ENCODE data around the gene CLEC2A.
"Not testable (repeated sequence)": the region's sequence is repeated elsewhere in the genome, so short reads cannot be mapped to it uniquely, and the experiment has no call there.

The CLEC2A gene

GRCh38 chr12:9932270-9932669, at the start of gene CLEC2A:
Gene CLEC2A, minus strand, starts transcription at chr12:9932370. Its CDS starts 41 bp downstream, at chr12:9932329.
- Histone ChIP-seq H3K4me1 (ENCODE audit: control insufficient read depth in 1 of 2, insufficient read depth in 2 of 2, low read length in 2 of 2) (no peaks in the 10 kb centered on the region), H3K9me3 (ENCODE audit: control insufficient read depth in 1 of 2, low read length in 2 of 2) (no peaks in the 10 kb centered on the region), H3K9ac (ENCODE audit: low read depth in 1 of 2, low read length in 2 of 2) (no peak within 1 kb of the TSS), H3K36me3 (ENCODE audit: control insufficient read depth in 1 of 2, insufficient read depth in 2 of 2, low read length in 2 of 2) (no peaks in the 10 kb centered on the region), H3K27ac (ENCODE audit: low read depth, low read length) (no peak within 1 kb of the TSS), H3K27me3 (ENCODE audit: control insufficient read depth in 1 of 2, insufficient read depth in 2 of 2, low read length in 2 of 2) (no peaks in the 10 kb centered on the region), H3K4me3 (ENCODE audit: low read depth in 1 of 2, low read length in 2 of 2) (no peak within 1 kb of the TSS)

GRCh38 chr12:9980126-9980525, 48.0 kb upstream of the CLEC2A start:
- Histone ChIP-seq H3K36me3 (ENCODE audit: control insufficient read depth in 1 of 2, insufficient read depth in 2 of 2, low read length in 2 of 2) (no peaks in the 10 kb centered on the region), H3K4me1 (ENCODE audit: control insufficient read depth in 1 of 2, insufficient read depth in 2 of 2, low read length in 2 of 2) (no peaks in the 10 kb centered on the region), H3K27me3 (ENCODE audit: control insufficient read depth in 1 of 2, insufficient read depth in 2 of 2, low read length in 2 of 2) (no peaks in the 10 kb centered on the region)

GRCh38 chr12:9977916-9978315, 45.7 kb upstream of the CLEC2A start:
- Histone ChIP-seq H3K4me3 (ENCODE audit: low read depth in 1 of 2, low read length in 2 of 2) (no peak overlapping the region), H3K9me3 (ENCODE audit: control insufficient read depth in 1 of 2, low read length in 2 of 2) (no peaks in the 10 kb centered on the region), H3K4me1 (ENCODE audit: control insufficient read depth in 1 of 2, insufficient read depth in 2 of 2, low read length in 2 of 2) (no peaks in the 10 kb centered on the region)

More at GRCh38 chr12:9980126-9980525, 48.0 kb upstream of the CLEC2A start:
- H3K9ac ChIP-seq (ENCODE audit: low read depth in 1 of 2, low read length in 2 of 2): no peak overlapping the region
- H3K4me3 ChIP-seq (ENCODE audit: low read depth in 1 of 2, low read length in 2 of 2): no peak overlapping the region
- H3K27ac ChIP-seq (ENCODE audit: low read depth, low read length): no peak overlapping the region
- H3K9me3 ChIP-seq (ENCODE audit: control insufficient read depth in 1 of 2, low read length in 2 of 2): no peaks in the 10 kb centered on the region

GRCh38 chr12:9976626-9977025, 44.5 kb upstream of the CLEC2A start:
- H3K36me3 ChIP-seq (ENCODE audit: control insufficient read depth in 1 of 2, insufficient read depth in 2 of 2, low read length in 2 of 2); H3K4me1 ChIP-seq (ENCODE audit: control insufficient read depth in 1 of 2, insufficient read depth in 2 of 2, low read length in 2 of 2); H3K27ac ChIP-seq (ENCODE audit: low read depth, low read length); H3K27me3 ChIP-seq (ENCODE audit: control insufficient read depth in 1 of 2, insufficient read depth in 2 of 2, low read length in 2 of 2); H3K9ac ChIP-seq (ENCODE audit: low read depth in 1 of 2, low read length in 2 of 2); H3K9me3 ChIP-seq (ENCODE audit: control insufficient read depth in 1 of 2, low read length in 2 of 2); H3K4me3 ChIP-seq (ENCODE audit: low read depth in 1 of 2, low read length in 2 of 2): not testable (repeated sequence)

More at GRCh38 chr12:9977916-9978315, 45.7 kb upstream of the CLEC2A start:
- no peak overlapping the region for H3K9ac ChIP-seq (ENCODE audit: low read depth in 1 of 2, low read length in 2 of 2)
- H3K27me3 ChIP-seq (ENCODE audit: control insufficient read depth in 1 of 2, insufficient read depth in 2 of 2, low read length in 2 of 2): no peaks in the 10 kb centered on the region
- no peaks in the 10 kb centered on the region for H3K36me3 ChIP-seq (ENCODE audit: control insufficient read depth in 1 of 2, insufficient read depth in 2 of 2, low read length in 2 of 2)
- H3K27ac ChIP-seq (ENCODE audit: low read depth, low read length): no peak overlapping the region

GRCh38 chr12:9975614-9976013, 43.4 kb upstream of the CLEC2A start:
- Histone ChIP-seq H3K27me3 (ENCODE audit: control insufficient read depth in 1 of 2, insufficient read depth in 2 of 2, low read length in 2 of 2) (no peaks in the 10 kb centered on the region), H3K4me1 (ENCODE audit: control insufficient read depth in 1 of 2, insufficient read depth in 2 of 2, low read length in 2 of 2) (no peaks in the 10 kb centered on the region), H3K4me3 (ENCODE audit: low read depth in 1 of 2, low read length in 2 of 2) (no peak overlapping the region), H3K36me3 (ENCODE audit: control insufficient read depth in 1 of 2, insufficient read depth in 2 of 2, low read length in 2 of 2) (no peaks in the 10 kb centered on the region), H3K27ac (ENCODE audit: low read depth, low read length) (no peak overlapping the region), H3K9me3 (ENCODE audit: control insufficient read depth in 1 of 2, low read length in 2 of 2) (no peaks in the 10 kb centered on the region), H3K9ac (ENCODE audit: low read depth in 1 of 2, low read length in 2 of 2) (no peak overlapping the region)

- H3K36me3 ChIP-seq (ENCODE audit: control insufficient read depth in 1 of 2, insufficient read depth in 2 of 2, low read length in 2 of 2); H3K9me3 ChIP-seq (ENCODE audit: control insufficient read depth in 1 of 2, low read length in 2 of 2); H3K27me3 ChIP-seq (ENCODE audit: control insufficient read depth in 1 of 2, insufficient read depth in 2 of 2, low read length in 2 of 2); H3K4me1 ChIP-seq (ENCODE audit: control insufficient read depth in 1 of 2, insufficient read depth in 2 of 2, low read length in 2 of 2); H3K9ac ChIP-seq (ENCODE audit: low read depth in 1 of 2, low read length in 2 of 2); H3K4me3 ChIP-seq (ENCODE audit: low read depth in 1 of 2, low read length in 2 of 2); H3K27ac ChIP-seq (ENCODE audit: low read depth, low read length): not testable (repeated sequence)
Observed at GRCh38 chr12:9974731-9975130, 42.6 kb upstream of the CLEC2A start.

GRCh38 chr12:9973949-9974348, 41.8 kb upstream of the CLEC2A start:
- Histone ChIP-seq H3K9me3 (ENCODE audit: control insufficient read depth in 1 of 2, low read length in 2 of 2) (no peaks in the 10 kb centered on the region), H3K27ac (ENCODE audit: low read depth, low read length) (no peak overlapping the region), H3K36me3 (ENCODE audit: control insufficient read depth in 1 of 2, insufficient read depth in 2 of 2, low read length in 2 of 2) (no peaks in the 10 kb centered on the region), H3K27me3 (ENCODE audit: control insufficient read depth in 1 of 2, insufficient read depth in 2 of 2, low read length in 2 of 2) (no peaks in the 10 kb centered on the region), H3K4me1 (ENCODE audit: control insufficient read depth in 1 of 2, insufficient read depth in 2 of 2, low read length in 2 of 2) (no peaks in the 10 kb centered on the region), H3K9ac (ENCODE audit: low read depth in 1 of 2, low read length in 2 of 2) (no peak overlapping the region), H3K4me3 (ENCODE audit: low read depth in 1 of 2, low read length in 2 of 2) (no peak overlapping the region)

GRCh38 chr12:9971181-9971580, 39.0 kb upstream of the CLEC2A start, which contains the start of gene CLEC12A:
Gene CLEC12A, plus strand, starts transcription at chr12:9971409. Its CDS starts 188 bp downstream, at chr12:9971597.
- Histone ChIP-seq H3K27ac (ENCODE audit: low read depth, low read length) (no peak within 1 kb of the TSS), H3K4me3 (ENCODE audit: low read depth in 1 of 2, low read length in 2 of 2) (no peak within 1 kb of the TSS), H3K36me3 (ENCODE audit: control insufficient read depth in 1 of 2, insufficient read depth in 2 of 2, low read length in 2 of 2) (no peaks in the 10 kb centered on the region), H3K4me1 (ENCODE audit: control insufficient read depth in 1 of 2, insufficient read depth in 2 of 2, low read length in 2 of 2) (no peaks in the 10 kb centered on the region), H3K9me3 (ENCODE audit: control insufficient read depth in 1 of 2, low read length in 2 of 2) (no peaks in the 10 kb centered on the region), H3K9ac (ENCODE audit: low read depth in 1 of 2, low read length in 2 of 2) (no peak within 1 kb of the TSS), H3K27me3 (ENCODE audit: control insufficient read depth in 1 of 2, insufficient read depth in 2 of 2, low read length in 2 of 2) (no peaks in the 10 kb centered on the region)

- Histone ChIP-seq H3K36me3 (ENCODE audit: control insufficient read depth in 1 of 2, insufficient read depth in 2 of 2, low read length in 2 of 2) (no peaks in the 10 kb centered on the region), H3K4me3 (ENCODE audit: low read depth in 1 of 2, low read length in 2 of 2) (no peak overlapping the region), H3K4me1 (ENCODE audit: control insufficient read depth in 1 of 2, insufficient read depth in 2 of 2, low read length in 2 of 2) (no peaks in the 10 kb centered on the region), H3K9me3 (ENCODE audit: control insufficient read depth in 1 of 2, low read length in 2 of 2) (no peaks in the 10 kb centered on the region), H3K27me3 (ENCODE audit: control insufficient read depth in 1 of 2, insufficient read depth in 2 of 2, low read length in 2 of 2) (no peaks in the 10 kb centered on the region), H3K27ac (ENCODE audit: low read depth, low read length) (no peak overlapping the region), H3K9ac (ENCODE audit: low read depth in 1 of 2, low read length in 2 of 2) (no peak overlapping the region)
Observed at GRCh38 chr12:9969673-9970072, 37.5 kb upstream of the CLEC2A start.

GRCh38 chr12:9961901-9962300, 29.7 kb upstream of the CLEC2A start:
- H3K4me1 ChIP-seq (ENCODE audit: control insufficient read depth in 1 of 2, insufficient read depth in 2 of 2, low read length in 2 of 2): no peaks in the 10 kb centered on the region
- H3K36me3 ChIP-seq (ENCODE audit: control insufficient read depth in 1 of 2, insufficient read depth in 2 of 2, low read length in 2 of 2): no peaks in the 10 kb centered on the region
- H3K9me3 ChIP-seq (ENCODE audit: control insufficient read depth in 1 of 2, low read length in 2 of 2): no peaks in the 10 kb centered on the region
- no peaks in the 10 kb centered on the region for H3K27me3 ChIP-seq (ENCODE audit: control insufficient read depth in 1 of 2, insufficient read depth in 2 of 2, low read length in 2 of 2)
- H3K27ac ChIP-seq (ENCODE audit: low read depth, low read length): no peak overlapping the region
- no peak overlapping the region for H3K4me3 ChIP-seq (ENCODE audit: low read depth in 1 of 2, low read length in 2 of 2)
- no peak overlapping the region for H3K9ac ChIP-seq (ENCODE audit: low read depth in 1 of 2, low read length in 2 of 2)

- H3K4me1 ChIP-seq (ENCODE audit: control insufficient read depth in 1 of 2, insufficient read depth in 2 of 2, low read length in 2 of 2): no peaks in the 10 kb centered on the region
- no peaks in the 10 kb centered on the region for H3K36me3 ChIP-seq (ENCODE audit: control insufficient read depth in 1 of 2, insufficient read depth in 2 of 2, low read length in 2 of 2)
- no peak overlapping the region for H3K4me3 ChIP-seq (ENCODE audit: low read depth in 1 of 2, low read length in 2 of 2)
- no peaks in the 10 kb centered on the region for H3K27me3 ChIP-seq (ENCODE audit: control insufficient read depth in 1 of 2, insufficient read depth in 2 of 2, low read length in 2 of 2)
- no peaks in the 10 kb centered on the region for H3K9me3 ChIP-seq (ENCODE audit: control insufficient read depth in 1 of 2, low read length in 2 of 2)
- no peak overlapping the region for H3K9ac ChIP-seq (ENCODE audit: low read depth in 1 of 2, low read length in 2 of 2)
- no peak overlapping the region for H3K27ac ChIP-seq (ENCODE audit: low read depth, low read length)
Observed at GRCh38 chr12:9961106-9961505, 28.9 kb upstream of the CLEC2A start.

Measured in duodenal mucosa (tissue), 2 donors.